KOPT-K1 (cell line): ENCODE data around the gene PLXNB3.

Experiments used
- H3K27ac ChIP-seq: fragments of 200-600 bp; sonication (generic); 2 replicates; pipeline ENCODE4 v1.5.1; 2016; ENCODE audit warnings: antibody characterized with exemption, mild to moderate bottlenecking, low read depth, low read length; ENCODE audit not compliant: poor library complexity, severe bottlenecking
- H3K36me3 ChIP-seq: fragments of 200-600 bp; sonication (generic); 2 replicates; pipeline ENCODE4 v1.5.1; 2017; ENCODE audit warnings: antibody characterized with exemption, mild to moderate bottlenecking, low read length, moderate library complexity; ENCODE audit not compliant: insufficient read depth
- H3K9me3 ChIP-seq: fragments of 200-600 bp; sonication (generic); 2 replicates; pipeline ENCODE4 v1.5.1; 2017; ENCODE audit warnings: antibody characterized with exemption, low read length, mild to moderate bottlenecking; ENCODE audit not compliant: insufficient read depth, poor library complexity, severe bottlenecking

The PLXNB3 gene

DNA sequence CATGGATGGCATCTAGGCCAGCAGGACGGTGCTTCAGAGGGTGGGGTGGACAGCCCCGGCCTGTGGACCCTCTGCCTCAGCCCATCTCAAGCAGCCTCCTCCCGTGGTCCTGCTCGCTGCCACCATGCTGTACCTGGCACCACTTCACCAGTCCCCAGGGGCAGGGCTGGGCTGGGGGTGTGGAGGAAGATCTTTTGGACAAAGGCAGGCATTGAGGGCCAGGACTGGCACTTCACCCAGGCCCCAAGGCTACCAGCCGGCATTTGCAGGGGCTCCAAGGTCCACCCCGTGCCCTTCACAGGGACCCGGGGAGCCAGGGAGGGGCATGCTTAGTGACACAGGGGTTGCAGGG lies 713 bp downstream of the PLXNB3 start:
- Histone ChIP-seq H3K27ac (no peak overlapping the region), H3K9me3 (no peaks in the 10 kb centered on the region), H3K36me3 (no peaks in the 10 kb centered on the region)

DNA sequence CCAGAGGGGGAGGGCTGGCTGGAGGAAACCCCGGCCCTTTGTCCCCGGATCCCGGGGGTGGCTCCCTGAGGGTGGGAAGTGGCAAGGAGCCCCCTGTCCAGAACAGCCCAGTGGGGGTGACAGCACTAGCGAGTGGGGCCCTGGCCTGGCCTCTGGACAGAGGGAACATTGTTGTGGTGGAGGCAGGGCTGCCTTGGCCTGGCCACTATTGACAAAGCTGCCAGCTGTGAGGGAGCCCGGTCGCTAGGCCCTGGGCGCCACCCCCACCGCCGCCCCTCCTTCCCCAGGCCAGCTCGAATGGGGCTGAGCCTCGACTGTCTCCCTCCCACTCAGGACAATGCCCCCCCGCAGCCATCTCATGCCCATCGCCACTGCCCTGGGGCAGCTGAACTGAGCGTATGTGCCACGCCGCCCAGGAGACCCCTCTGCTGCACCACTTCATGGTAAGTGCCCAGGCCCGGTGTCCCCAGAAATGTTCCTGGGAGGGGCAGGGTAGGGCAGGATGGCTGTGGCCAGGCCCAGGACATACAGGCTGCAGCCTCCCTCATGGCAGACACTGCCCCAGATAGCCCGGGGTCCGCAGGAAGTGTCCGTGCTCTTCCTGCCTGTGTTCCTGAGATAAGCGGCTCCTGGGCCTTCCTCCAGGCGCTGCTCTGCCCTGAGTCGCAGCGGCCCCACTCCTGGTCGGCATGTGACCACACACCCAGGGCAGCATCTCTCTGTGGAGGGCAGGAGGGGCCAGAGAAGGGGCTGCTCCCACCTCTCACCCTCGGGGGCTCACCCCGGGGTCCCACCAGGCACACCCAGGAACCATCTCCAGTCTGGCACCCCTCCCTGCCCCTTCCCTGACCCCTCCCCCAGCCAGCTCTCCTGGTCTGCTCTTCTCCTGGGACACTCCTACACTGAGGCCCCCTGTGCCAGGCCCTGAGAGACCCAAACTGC lies 1.4 kb downstream of the PLXNB3 start:
- H3K27ac ChIP-seq = peak overlapping the region; percentile 51
- no peaks in the 10 kb centered on the region for H3K36me3 ChIP-seq
- no peaks in the 10 kb centered on the region for H3K9me3 ChIP-seq

DNA sequence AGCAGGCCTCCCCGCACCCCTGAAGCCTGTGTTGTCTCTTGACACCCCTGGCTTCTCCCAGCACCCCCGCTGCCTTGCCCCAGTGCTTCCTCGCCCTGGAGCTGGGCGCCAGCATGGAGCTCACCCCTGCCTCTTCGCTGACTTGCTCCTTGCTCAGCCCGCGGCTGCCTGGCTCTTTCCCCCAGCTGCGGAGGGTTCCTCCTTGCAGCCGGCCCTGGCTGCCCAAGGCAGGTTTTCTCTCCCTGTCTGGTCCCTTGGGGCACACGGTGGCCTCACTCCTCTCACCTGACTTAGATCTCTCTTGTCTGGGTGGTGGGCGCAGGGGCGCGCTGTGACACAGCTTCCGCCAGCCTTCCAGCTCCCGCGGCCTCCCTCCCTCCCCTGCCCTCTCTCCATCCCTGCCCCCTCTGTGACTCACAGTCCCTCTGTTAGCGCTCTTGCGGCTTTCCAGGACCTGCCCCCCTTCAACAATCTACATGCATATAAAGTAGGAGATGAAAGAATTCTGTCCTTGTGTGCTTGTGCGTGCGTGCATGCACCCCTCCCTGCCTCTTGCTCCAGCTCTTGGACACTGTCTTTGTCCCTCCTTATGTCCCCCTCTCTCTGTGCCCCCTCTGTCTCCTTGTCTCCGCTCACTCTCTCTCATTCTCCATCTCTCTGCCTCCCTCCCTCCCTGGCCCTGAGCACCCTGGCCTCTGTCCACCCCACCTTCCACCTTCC lies 2.2 kb downstream of the PLXNB3 start:
- peak overlapping the region; percentile 51 for H3K27ac ChIP-seq

DNA sequence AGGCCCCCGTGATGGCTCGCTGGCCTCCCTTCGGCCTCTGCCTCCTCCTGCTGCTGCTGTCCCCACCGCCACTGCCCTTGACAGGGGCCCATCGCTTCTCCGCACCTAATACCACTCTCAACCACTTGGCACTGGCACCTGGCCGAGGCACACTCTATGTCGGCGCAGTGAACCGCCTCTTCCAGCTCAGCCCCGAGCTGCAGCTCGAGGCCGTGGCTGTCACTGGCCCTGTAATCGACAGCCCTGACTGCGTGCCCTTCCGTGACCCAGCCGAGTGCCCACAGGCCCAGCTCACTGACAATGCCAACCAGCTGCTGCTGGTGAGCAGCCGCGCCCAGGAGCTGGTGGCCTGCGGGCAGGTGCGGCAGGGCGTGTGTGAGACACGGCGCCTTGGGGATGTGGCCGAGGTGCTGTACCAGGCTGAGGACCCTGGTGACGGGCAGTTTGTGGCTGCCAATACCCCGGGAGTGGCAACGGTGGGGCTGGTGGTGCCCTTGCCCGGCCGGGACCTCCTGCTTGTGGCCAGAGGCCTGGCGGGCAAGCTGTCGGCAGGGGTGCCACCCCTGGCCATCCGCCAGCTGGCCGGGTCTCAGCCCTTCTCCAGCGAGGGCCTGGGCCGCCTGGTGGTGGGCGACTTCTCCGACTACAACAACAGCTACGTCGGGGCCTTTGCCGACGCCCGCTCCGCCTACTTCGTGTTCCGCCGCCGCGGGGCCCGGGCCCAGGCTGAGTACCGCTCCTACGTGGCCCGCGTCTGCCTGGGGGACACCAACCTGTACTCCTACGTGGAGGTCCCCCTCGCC lies 3.0 kb downstream of the PLXNB3 start:
- Histone ChIP-seq H3K27ac (peak overlapping the region; percentile 51), H3K9me3 (no peaks in the 10 kb centered on the region)

More for the DNA sequence above, 2.2 kb downstream of the PLXNB3 start:
- no peaks in the 10 kb centered on the region for H3K9me3 ChIP-seq
- no peaks in the 10 kb centered on the region for H3K36me3 ChIP-seq

DNA sequence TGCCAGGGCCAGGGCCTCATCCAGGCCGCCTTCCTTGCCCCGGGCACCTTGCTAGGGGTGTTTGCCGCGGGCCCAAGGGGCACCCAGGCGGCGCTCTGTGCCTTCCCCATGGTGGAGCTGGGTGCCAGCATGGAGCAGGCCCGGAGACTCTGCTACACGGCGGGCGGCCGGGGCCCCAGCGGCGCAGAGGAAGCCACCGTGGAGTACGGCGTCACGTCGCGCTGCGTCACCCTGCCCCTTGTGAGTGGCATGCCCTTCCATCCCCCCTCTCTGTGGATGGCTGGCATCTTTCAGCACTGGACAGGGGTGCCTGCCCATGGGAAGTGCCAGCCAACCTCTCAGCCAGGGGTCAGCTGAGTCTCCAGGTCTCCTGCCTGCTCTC lies 3.6 kb downstream of the PLXNB3 start:
- no peaks in the 10 kb centered on the region for H3K36me3 ChIP-seq
- peak overlapping the region; percentile 5 for H3K27ac ChIP-seq
- no peaks in the 10 kb centered on the region for H3K9me3 ChIP-seq

More for the DNA sequence above, 3.0 kb downstream of the PLXNB3 start:
- no peaks in the 10 kb centered on the region for H3K36me3 ChIP-seq

DNA sequence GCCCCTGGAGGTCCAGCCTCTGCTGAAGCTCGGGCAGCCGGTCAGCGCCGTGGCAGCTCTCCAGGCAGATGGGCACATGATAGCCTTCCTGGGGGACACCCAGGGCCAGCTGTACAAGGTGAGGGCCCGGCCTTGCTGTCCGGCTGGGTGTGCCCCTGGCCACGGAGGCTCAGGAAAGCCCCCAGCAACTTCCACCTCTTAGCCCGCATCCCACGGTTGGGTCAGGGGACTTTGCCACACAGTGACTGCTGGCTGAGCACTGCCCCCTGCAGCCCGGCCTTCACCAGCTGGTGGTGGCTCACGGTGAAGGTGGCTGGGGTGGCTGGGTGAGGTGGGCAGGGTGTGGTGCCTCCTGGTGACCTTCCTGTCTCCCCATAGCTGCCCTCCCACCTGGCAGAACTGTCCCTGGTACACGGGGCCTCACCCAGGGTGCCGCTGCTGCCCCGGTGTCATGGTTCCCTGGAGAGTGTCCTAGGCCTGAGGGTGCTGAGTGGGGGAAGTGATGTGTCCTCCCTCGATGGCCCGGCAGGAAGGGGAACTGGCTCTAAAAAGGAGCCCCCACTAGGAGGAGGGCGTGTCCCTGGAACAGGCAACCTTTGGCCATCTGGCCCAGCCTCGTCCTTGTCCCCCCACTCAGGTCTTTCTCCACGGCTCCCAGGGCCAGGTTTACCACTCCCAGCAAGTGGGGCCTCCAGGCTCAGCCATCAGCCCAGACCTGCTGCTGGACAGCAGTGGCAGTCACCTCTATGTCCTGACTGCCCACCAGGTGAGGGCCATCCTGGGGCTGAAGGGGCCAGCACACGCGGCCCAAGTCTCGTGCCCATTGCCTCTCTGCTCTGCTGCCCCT lies 4.5 kb downstream of the PLXNB3 start:
- Histone ChIP-seq H3K9me3 (no peaks in the 10 kb centered on the region), H3K27ac (peak overlapping the region; percentile 5), H3K36me3 (no peaks in the 10 kb centered on the region)

DNA sequence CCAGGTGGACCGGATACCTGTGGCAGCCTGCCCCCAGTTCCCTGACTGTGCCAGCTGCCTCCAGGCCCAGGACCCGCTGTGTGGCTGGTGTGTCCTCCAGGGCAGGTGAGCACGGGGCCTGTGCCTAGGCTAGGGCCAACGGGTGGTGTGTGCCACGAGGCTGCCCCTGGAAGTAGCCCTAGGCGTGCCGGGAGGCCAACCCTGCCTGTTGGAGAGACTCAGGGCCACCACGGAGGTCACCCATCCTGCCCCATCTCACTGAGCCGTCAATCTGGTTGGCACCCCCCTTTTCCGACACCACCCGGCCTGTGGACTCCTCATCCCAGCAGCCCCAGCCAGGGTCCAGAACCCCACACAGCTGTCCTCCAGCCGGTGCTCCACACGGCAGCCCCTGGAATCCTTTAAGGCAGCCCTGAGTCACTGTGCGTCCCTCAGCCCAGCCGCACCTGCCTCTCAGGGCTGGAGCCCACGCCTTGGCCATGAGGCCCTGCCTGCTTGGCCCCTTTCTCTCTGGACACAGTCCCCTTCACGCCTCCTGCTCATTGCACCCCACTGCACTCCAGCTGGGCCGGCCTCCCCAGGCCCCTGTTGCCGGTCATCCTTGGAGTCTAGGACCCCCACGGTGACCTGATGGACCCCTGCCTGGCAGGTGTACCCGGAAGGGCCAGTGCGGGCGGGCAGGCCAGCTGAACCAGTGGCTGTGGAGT lies 5.3 kb downstream of the PLXNB3 start:
- no peaks in the 10 kb centered on the region for H3K9me3 ChIP-seq
- no peak overlapping the region for H3K27ac ChIP-seq
- H3K36me3 ChIP-seq = no peaks in the 10 kb centered on the region

DNA sequence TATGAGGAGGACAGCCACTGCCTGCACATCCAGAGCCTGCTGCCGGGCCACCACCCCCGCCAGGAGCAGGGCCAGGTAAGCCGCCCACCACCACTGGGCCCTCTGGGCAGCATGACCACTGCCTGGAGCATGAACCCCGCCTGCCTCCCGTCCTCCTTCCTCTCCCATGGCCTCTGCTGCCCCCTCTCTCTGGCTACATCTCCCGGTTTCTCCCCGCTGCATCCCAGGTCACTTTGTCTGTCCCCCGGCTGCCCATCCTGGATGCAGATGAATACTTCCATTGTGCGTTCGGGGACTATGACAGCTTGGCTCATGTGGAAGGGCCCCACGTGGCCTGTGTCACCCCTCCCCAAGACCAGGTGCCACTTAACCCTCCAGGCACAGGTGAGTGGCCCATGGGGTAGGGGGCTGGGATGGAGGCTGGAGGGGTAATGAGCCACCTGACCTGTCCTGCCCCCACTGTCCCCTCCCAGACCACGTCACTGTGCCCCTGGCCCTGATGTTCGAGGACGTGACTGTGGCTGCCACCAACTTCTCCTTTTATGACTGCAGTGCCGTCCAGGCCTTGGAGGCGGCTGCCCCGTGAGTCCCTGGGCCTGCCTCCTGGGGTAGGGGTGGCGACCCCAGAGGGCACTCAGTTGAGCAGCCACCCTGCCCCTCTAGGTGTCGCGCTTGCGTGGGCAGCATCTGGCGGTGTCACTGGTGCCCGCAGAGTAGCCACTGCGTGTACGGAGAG lies 6.0 kb downstream of the PLXNB3 start:
- no peak overlapping the region for H3K27ac ChIP-seq
- no peaks in the 10 kb centered on the region for H3K9me3 ChIP-seq
- no peaks in the 10 kb centered on the region for H3K36me3 ChIP-seq

DNA sequence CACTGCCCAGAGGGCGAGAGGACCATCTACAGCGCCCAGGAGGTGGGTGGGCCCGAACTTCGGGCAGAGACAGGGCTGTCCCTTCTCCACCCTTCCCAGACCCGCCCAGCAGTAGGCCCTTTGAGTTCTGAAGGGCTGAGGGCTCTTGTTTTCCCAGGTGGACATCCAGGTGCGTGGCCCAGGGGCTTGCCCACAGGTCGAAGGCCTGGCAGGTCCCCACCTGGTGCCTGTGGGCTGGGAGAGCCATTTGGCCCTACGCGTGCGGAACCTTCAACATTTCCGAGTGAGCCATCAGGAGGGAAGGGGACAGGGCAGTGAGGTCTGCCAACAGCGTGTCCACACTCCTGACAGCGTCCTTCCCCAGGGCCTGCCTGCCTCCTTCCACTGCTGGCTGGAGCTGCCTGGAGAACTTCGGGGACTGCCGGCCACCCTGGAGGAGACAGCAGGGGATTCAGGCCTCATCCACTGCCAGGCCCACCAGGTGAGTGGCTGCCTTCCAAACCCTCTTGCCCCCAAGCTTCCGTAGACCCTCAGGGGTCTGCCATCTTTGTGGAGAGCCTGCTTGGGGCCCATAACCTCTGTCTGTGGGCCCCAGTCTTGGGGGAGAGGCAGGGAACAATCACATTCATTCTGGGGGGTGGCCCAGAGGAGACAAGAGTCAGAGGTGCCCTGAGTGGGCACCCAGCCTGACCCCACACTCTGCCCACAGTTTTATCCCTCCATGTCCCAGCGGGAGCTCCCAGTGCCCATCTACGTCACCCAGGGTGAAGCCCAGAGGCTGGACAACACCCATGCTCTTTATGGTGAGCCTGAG lies 6.8 kb downstream of the PLXNB3 start:
- no peak overlapping the region for H3K27ac ChIP-seq
- H3K36me3 ChIP-seq = no peaks in the 10 kb centered on the region
- H3K9me3 ChIP-seq = no peaks in the 10 kb centered on the region

DNA sequence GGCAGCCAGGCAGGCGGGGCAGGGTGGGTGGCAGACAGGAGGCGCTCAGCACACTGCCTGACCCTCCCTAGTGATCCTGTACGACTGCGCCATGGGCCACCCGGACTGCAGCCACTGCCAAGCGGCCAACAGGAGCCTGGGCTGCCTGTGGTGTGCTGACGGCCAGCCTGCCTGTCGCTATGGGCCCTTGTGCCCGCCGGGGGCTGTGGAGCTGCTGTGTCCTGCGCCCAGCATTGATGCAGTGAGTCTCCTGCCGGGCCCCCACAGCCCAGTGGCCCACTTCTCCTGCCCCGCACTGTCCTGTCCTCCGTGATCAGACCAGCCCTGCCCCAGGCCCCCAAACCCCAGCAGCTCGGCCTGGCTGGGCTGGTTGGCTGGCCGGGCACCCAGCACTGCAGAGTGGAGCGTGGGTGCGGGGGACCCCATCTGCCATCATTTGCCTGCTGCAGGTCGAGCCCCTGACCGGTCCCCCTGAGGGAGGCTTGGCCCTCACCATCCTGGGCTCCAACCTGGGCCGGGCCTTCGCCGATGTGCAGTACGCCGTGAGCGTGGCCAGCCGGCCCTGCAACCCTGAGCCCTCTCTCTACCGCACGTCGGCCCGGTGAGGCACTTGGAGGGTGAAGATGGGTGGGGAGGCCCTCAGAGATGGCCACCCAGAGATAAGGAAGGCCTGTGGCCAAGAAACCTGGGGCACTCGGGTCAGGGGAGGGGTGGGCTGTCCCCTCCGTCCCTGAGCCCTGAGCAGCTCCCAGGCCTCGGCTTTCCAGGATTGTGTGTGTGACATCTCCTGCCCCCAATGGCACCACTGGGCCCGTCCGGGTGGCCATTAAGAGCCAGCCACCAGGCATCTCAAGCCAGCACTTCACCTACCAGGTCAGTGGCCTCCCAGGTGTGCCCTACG lies 7.6 kb downstream of the PLXNB3 start:
- no peak overlapping the region for H3K27ac ChIP-seq
- H3K9me3 ChIP-seq = no peaks in the 10 kb centered on the region
- H3K36me3 ChIP-seq = no peaks in the 10 kb centered on the region

DNA sequence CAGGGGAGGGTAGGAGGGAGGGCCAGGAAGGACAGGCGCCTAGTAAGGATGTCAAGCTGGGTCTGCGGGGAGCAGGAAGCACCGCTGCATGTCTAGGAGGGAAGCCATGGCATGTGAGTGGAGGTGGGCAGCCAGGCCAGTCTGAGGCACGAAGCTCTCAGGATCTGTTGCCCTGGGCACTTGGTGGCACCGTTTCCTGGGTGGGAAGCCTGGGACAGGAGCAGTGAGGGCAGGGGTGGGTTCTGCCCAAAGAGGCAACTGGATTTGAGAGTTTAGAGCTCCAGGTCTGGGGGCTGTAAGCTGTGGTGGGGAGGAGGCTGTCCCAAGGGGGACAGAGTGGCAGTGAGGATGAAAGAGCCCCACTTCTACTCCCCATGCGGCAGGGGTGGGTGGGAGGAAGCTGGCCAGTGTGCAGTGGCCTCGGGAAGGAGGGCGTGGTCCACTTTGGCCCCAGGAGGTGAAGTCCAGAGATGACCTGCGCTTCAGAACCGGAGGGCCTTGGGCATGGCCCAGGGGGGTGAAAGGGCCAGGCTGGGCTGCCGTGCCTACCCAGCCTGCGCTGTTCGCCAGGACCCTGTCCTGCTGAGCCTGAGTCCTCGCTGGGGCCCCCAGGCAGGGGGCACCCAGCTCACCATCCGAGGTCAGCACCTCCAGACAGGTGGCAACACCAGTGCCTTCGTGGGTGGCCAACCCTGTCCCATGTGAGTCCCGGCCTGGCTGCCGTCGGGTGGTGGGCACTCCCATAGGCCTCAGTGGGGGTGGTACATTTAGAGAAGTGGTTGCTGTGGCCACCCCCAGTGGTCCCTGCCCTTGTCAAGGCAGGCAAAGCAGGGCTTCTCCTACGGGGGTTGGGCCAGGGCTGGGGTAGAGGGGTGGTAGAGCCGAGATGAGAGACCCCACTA lies 8.5 kb downstream of the PLXNB3 start:
- H3K27ac ChIP-seq = no peak overlapping the region
- no peaks in the 10 kb centered on the region for H3K36me3 ChIP-seq
- no peaks in the 10 kb centered on the region for H3K9me3 ChIP-seq
